ENCODE measurements around the gene LRRC34.

The LRRC34 gene

DNA sequence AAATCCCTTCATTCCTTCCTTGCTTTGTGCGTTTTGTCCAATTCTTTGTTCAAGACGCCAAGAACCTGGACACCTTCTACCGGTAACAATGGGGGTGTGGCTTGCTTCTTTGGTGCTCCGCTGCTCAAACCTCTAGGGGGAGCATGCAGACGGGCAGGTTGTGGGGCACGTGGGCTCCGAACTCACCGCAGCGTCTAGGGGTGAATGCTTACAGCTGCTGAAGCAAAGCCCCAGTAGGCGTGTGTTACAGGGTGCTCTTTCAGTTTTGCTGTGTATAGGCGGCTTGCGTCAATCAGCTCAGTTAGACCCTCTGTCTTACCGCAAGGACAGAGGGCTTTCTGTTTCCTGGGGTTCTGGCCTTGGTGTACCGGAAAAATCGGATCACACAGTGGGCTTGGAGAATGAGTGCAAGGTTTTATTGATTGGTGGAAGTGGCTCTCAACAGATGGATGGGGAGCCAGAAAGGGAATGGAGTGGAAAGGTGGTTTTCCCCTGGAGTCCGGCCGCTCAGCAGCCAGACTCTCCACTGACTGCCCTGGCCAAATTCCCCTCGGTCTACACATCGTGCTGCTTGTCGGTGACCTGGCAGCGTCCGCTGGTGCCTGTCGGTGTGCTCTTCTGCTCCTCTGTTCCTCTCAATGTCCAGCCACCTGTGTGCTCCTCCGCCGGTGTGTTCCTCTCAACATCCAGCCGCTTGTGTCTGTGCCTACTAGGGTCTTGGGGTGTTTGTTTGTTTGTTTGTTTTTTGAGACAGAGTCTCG is 1.2 kb upstream of the LRRC34 start:
- peak; percentile 45 to 70 (median 66) for DNase-seq

DNA sequence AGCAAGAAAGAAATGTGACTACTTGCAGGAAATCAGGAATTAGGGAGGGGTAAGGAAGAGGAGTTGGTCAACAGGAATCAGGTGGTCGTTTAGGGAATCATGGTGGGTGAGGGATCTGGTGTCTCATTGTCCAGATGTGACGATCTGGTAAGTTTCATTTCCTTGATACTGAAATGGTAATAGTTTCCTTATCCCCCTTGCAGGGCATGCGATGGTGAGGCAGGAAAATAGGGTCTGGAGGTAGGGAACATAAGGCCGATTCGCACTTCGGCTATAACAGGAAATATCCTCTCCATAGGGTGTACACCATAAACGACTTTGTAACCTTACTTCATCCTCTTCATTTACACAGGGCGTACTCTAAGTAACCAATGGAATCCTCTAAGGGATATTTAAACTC is 574 bp upstream of the LRRC34 start:
- DNase-seq, result no peak

GRCh38 chr3:169811631-169812331 is 923 bp downstream of the LRRC34 start:
- DNase-seq, result peak in 4 of 6 experiments; percentile 6 to 41 (median 18)

GRCh38 chr3:169809230-169809795 is 3.4 kb downstream of the LRRC34 start:
- peak in 1 of 6 experiments; percentile 1 for DNase-seq

DNA sequence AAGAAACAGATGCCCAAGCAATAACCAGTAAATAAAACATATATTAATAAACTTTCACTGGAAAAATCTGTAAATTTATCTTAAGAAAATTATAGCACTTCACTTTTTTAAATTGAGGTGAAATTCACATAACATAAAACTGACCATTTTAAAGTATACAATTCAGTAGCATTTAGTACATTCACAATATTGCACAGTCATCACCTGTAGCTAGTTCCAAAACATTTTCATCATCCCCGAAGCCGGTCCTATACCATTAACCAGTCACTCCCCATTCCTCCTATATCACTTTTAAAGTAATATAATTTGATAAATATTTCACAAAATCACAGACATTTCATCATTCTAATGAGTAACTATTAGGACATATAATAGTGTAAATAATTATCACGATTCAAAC is 8.0 kb downstream of the LRRC34 start:
- no peak for DNase-seq

DNA sequence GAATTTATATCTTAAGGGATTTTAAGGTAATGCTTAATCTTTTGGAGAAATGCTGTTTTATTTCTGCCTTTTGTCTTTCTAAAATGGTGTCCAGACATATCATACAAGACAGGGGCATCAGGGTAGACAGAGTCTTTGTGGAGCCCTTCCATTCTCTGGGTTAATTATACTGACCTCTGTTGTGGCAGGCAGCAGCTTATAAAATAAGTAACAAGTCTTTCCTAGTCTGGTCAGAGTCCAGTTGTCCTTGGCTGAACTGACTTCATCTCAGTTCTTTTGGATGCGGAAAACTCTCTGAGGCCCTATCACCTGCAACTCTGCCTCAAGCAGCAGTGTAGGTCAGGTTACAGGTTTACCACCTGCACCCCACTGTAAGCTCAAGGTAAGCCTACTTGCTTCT is 20.3 kb downstream of the LRRC34 start:
- DNase-seq, result no peak

DNA sequence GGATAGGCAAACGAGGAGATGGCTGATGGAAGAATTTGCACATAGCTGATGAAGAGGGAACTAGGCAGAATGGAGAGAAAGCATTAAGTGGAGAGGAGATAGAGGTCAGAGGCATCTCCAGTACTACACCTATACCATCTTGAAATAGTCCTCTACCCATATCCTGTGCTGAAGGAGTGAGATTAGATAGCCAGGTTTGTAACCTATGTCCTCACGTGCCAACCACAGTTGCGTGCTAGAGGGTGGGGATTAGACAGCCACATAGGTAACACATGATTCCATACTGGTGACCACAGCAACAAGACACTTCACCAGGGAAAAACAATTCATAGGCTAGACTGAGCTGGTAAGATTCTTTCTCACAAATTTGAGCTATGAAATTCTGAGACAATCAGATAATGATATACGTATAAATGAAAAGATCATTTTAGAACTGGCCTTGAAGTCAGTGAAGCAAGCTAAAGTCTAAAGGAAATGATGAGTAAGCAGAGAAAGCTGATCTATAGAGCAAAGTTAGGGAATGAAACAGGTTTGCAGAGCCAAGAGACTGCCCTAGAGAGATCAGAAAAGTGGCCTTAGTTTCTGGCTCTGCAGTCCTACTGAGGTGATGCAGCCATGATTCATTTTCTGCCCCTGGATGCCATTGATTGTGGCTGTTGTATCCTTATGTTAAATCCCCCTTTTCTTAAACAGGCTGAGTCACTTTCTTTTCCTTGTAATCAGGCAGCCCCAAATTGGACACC is 21.8 kb downstream of the LRRC34 start:
- no peak for DNase-seq

DNA sequence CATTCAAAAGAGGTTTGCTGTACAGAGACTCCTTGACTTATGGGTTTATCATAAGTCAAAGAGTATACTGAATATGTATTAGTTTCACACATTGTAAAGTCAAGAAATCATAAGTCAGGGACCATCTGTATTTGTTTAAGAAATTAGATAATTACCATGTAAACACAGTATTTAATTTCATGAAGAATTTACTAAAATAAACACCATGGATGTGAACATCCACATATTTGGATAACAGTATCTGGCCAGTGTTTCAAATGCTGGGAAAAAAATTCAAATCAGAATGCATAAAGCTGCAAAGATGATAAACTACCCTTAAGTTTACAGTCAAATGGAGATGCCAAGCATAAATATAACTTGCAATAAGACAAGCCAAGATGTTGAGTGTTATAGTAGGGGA is 22.5 kb downstream of the LRRC34 start:
- DNase-seq, result no peak

GRCh38 chr3:169787791-169788190 is 24.9 kb downstream of the LRRC34 start:
- no peak for DNase-seq

- no peak for DNase-seq
Measured at GRCh38 chr3:169787120-169787519, 25.6 kb downstream of the LRRC34 start.

GRCh38 chr3:169781209-169781855 is 31.4 kb downstream of the LRRC34 start:
- DNase-seq, result no peak

- DNase-seq, result no peak
Measured at GRCh38 chr3:169780742-169781141, 32.0 kb downstream of the LRRC34 start.

GRCh38 chr3:169777822-169778221 is 34.9 kb downstream of the LRRC34 start:
- no peak for DNase-seq

- no peak for DNase-seq
Measured at GRCh38 chr3:169774186-169774585, 38.5 kb downstream of the LRRC34 start.

GRCh38 chr3:169772897-169773816 is 39.5 kb downstream of the LRRC34 start, which contains the start of gene MYNN:
Gene MYNN, plus strand, starts transcription at chr3:169773396. Its CDS starts 900 bp downstream, at chr3:169774296.
- DNase-seq, result peak; percentile 83 to 96 (median 90)

DNA sequence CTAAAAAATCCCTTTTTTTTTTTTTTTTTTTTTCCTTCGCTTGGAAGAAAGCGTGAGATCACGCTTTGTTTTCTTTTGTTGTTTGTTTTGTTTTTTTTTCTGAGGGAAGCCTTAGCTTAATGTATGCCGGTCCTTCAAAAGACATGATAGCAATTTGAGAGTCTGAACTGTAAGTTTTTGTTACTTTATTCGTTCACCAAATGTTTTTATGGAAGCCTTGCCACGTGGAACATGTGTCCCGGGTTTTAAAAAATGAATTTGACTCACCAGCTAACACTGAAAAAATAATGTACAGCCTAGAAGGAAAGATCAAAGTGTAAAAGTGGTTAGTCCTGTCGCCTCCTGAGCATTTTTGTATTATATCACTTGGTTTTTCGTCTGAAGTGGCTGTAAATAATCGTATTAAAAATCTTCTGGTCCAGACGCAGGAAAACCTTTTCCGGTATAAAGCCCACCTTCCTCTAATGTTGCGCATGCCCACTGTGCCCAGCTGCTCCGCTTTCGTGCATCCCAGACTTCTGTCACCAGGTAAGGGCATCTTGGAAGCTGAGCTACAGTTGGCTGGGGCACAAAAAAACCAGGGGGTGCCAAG is 40.3 kb downstream of the LRRC34 start:
- peak in 2 of 6 experiments; percentile 46 to 83 for DNase-seq

- DNase-seq, result peak; percentile 48 to 91 (median 70)
Measured at GRCh38 chr3:169771497-169772304, 41.0 kb downstream of the LRRC34 start.

- DNase-seq, result peak; percentile 21 to 46 (median 30)
Measured at GRCh38 chr3:169769287-169770181, 43.2 kb downstream of the LRRC34 start, which contains the start of gene ACTRT3. Gene ACTRT3, minus strand, starts transcription at chr3:169769561. Its CDS starts 41 bp downstream, at chr3:169769520.

Measured in stimulated activated naive CD4-positive, alpha-beta T cell (primary cell).